ENCODE results near the gene VAPB. TPM values are rescaled to one million over a fixed set of nuclear protein-coding genes. Genes with fewer than 3 reads are reported as not detected.
"Not testable (repeated sequence)": the region's sequence is repeated elsewhere in the genome, so short reads cannot be mapped to it uniquely, and the experiment has no call there.

Gene VAPB
- total RNA-seq, 4 donors from 2014 or later = 20.4 to 28.0 (median 23.6) TPM

- TF ChIP-seq POLR2A (IDR thresholded peaks at IDR 0.05) = no peak
- TF ChIP-seq, protein P1, sequence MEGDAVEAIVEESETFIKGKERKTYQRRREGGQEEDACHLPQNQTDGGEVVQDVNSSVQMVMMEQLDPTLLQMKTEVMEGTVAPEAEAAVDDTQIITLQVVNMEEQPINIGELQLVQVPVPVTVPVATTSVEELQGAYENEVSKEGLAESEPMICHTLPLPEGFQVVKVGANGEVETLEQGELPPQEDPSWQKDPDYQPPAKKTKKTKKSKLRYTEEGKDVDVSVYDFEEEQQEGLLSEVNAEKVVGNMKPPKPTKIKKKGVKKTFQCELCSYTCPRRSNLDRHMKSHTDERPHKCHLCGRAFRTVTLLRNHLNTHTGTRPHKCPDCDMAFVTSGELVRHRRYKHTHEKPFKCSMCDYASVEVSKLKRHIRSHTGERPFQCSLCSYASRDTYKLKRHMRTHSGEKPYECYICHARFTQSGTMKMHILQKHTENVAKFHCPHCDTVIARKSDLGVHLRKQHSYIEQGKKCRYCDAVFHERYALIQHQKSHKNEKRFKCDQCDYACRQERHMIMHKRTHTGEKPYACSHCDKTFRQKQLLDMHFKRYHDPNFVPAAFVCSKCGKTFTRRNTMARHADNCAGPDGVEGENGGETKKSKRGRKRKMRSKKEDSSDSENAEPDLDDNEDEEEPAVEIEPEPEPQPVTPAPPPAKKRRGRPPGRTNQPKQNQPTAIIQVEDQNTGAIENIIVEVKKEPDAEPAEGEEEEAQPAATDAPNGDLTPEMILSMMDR (IDR thresholded peaks at IDR 0.05) = no peak
- no peak for TF ChIP-seq EP300 (IDR thresholded peaks at IDR 0.05)
- Histone ChIP-seq H3K27me3 (no peaks in the 10 kb centered on the region), H3K4me3 (no peak overlapping the region), H3K36me3 (peaks cover 0 to 63% (median 0%) of the 10 kb centered on the region in 3 donors), H3K9me3 (no peaks in the 10 kb centered on the region), H3K4me1 (peaks cover 0 to 10% (median 0%) of the 10 kb centered on the region in 4 donors), H3K27ac (no peak overlapping the region)
- 65 to 76% methylated on average over 9 of the region's 9 CpGs for WGBS, 2 donors
- no peak for DNase-seq (ENCODE audit: low spot score in 2 of 2)
Measured at GRCh38 chr20:58361481-58362205, 27.4 kb upstream of the VAPB start.

GRCh38 chr20:58362206-58362516 is 26.9 kb upstream of the VAPB start:
- no peak overlapping the region for H3K4me3 ChIP-seq
- WGBS, 2 donors = 88 to 93% methylated on average over 1 of the region's 1 CpG
- TF ChIP-seq POLR2A (IDR thresholded peaks at IDR 0.05) (no peak), EP300 (IDR thresholded peaks at IDR 0.05) (no peak)
- H3K36me3 ChIP-seq = peaks cover 0 to 62% (median 0%) of the 10 kb centered on the region in 3 donors
- H3K27ac ChIP-seq = no peak overlapping the region
- peaks cover 0 to 10% (median 0%) of the 10 kb centered on the region in 4 donors for H3K4me1 ChIP-seq
- DNase-seq (ENCODE audit: low spot score in 2 of 2) = no peak
- no peaks in the 10 kb centered on the region for H3K27me3 ChIP-seq
- no peaks in the 10 kb centered on the region for H3K9me3 ChIP-seq

GRCh38 chr20:58362970-58363369 is 26.1 kb upstream of the VAPB start:
- Histone ChIP-seq H3K27me3 (no peaks in the 10 kb centered on the region), H3K4me1 (peaks cover 0 to 10% (median 0%) of the 10 kb centered on the region in 4 donors), H3K36me3 (peaks cover 0 to 62% (median 0%) of the 10 kb centered on the region in 3 donors), H3K9me3 (no peaks in the 10 kb centered on the region), H3K27ac (no peak overlapping the region), H3K4me3 (no peak overlapping the region)
- DNase-seq (ENCODE audit: low spot score in 2 of 2) = no peak
- WGBS, 2 donors = 86 to 91% methylated on average over 4 of the region's 4 CpGs
- TF ChIP-seq POLR2A (IDR thresholded peaks at IDR 0.05) = no peak
- TF ChIP-seq, protein P1 (IDR thresholded peaks at IDR 0.05) = no peak
- no peak for TF ChIP-seq EP300 (IDR thresholded peaks at IDR 0.05)

DNA sequence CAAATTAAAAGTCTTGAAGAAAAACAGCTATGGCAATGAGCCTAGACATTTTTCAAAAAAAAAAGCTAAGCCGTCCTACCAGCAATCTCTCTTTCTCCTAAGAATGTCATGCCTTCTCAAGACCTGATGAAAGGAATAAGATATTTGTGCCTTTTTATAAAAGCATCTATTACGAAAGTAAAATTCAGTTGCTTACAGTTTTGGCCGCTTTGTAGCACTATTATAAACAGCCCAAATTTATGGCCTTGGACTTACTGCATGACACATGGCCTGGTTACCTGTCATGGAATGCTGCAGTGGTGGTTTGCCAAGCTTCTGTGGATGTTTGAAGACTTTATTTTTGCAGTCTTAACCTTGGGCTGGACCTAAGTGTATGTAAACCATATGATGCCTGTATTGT is 22.2 kb upstream of the VAPB start:
- H3K27me3 ChIP-seq = no peaks in the 10 kb centered on the region
- peaks cover 0 to 49% (median 0%) of the 10 kb centered on the region in 3 donors for H3K36me3 ChIP-seq
- 78 to 84% methylated on average over 3 of the region's 3 CpGs for WGBS, 2 donors
- no peaks in the 10 kb centered on the region for H3K4me1 ChIP-seq
- TF ChIP-seq, protein P1 (IDR thresholded peaks at IDR 0.05) = no peak
- TF ChIP-seq POLR2A (IDR thresholded peaks at IDR 0.05) (no peak), EP300 (IDR thresholded peaks at IDR 0.05) (no peak)
- no peak overlapping the region for H3K4me3 ChIP-seq
- H3K9me3 ChIP-seq = no peaks in the 10 kb centered on the region
- H3K27ac ChIP-seq = no peak overlapping the region
- no peak for DNase-seq (ENCODE audit: low spot score in 2 of 2)

DNA sequence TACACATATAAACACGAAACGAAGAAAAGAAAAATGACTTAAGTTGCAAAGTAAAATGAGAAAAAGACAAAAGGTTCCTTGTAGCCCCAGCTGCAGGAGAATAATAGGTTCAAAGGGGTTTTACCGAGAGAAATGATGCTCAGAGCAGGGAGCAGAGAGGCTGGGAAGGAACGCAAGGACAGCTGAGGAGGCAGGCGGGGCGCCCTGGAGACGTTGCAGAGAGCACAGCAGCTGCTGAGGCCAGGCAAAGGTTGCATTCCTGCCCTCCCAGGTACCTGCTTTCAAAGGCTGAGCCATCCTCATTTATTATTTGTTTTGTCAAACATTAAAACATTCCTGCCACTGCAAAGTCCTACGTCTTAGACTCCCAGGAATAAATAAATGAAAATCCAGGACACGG is 16.2 kb upstream of the VAPB start:
- WGBS, 2 donors = 24 to 33% methylated on average over 9 of the region's 9 CpGs
- no peak for DNase-seq (ENCODE audit: low spot score in 2 of 2)

GRCh38 chr20:58373296-58373695 is 15.7 kb upstream of the VAPB start:
- peaks cover 0 to 12% (median 0%) of the 10 kb centered on the region in 4 donors for H3K4me1 ChIP-seq
- H3K4me3 ChIP-seq; H3K36me3 ChIP-seq; DNase-seq (ENCODE audit: low spot score in 2 of 2); H3K9me3 ChIP-seq; H3K27me3 ChIP-seq; H3K27ac ChIP-seq: not testable (repeated sequence)
- WGBS, 2 donors = 88 to 93% methylated on average over 8 of the region's 8 CpGs

More for the DNA sequence above, 16.2 kb upstream of the VAPB start:
- no peak overlapping the region for H3K4me3 ChIP-seq
- no peak overlapping the region for H3K27ac ChIP-seq
- H3K36me3 ChIP-seq = peaks cover 0 to 6% (median 0%) of the 10 kb centered on the region in 3 donors
- TF ChIP-seq, protein P1 (IDR thresholded peaks at IDR 0.05) = no peak
- TF ChIP-seq POLR2A (IDR thresholded peaks at IDR 0.05) (no peak), EP300 (IDR thresholded peaks at IDR 0.05) (no peak)
- H3K9me3 ChIP-seq = no peaks in the 10 kb centered on the region
- no peaks in the 10 kb centered on the region for H3K27me3 ChIP-seq
- peaks cover 0 to 12% (median 0%) of the 10 kb centered on the region in 4 donors for H3K4me1 ChIP-seq
